ENCODE measurements around the gene DMD.

DNA sequence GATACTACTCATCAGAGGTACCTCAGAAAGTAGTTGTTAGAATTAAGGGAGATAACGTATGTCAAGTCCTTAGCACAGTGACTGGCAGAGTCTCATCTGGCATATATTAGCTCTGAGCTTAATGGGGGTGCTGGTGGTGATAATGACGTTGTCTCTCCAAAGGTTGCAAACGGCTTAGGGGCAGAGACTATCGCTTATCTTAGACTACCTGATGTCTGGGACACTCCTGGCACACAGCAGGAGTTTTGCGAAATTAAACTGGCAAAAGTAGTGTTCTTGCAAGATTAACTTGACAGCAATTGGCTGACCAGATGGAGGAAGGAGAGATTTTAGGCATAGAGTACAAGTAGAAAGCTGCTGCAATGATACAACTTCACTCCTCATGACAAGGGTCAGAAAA lies 1839.4 kb downstream of the DMD start:
- TF ChIP-seq, protein P1, sequence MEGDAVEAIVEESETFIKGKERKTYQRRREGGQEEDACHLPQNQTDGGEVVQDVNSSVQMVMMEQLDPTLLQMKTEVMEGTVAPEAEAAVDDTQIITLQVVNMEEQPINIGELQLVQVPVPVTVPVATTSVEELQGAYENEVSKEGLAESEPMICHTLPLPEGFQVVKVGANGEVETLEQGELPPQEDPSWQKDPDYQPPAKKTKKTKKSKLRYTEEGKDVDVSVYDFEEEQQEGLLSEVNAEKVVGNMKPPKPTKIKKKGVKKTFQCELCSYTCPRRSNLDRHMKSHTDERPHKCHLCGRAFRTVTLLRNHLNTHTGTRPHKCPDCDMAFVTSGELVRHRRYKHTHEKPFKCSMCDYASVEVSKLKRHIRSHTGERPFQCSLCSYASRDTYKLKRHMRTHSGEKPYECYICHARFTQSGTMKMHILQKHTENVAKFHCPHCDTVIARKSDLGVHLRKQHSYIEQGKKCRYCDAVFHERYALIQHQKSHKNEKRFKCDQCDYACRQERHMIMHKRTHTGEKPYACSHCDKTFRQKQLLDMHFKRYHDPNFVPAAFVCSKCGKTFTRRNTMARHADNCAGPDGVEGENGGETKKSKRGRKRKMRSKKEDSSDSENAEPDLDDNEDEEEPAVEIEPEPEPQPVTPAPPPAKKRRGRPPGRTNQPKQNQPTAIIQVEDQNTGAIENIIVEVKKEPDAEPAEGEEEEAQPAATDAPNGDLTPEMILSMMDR (IDR thresholded peaks at IDR 0.05; ENCODE audit: control extremely low read depth in 1 of 3, insufficient read depth in 1 of 3, low read depth in 1 of 3, low read length in 3 of 3) = no peak
- no peak for TF ChIP-seq ZNF274 (IDR thresholded peaks at IDR 0.05; ENCODE audit: borderline replicate concordance, extremely low read depth, low read length)
- no peak for TF ChIP-seq JUND (IDR thresholded peaks at IDR 0.05; ENCODE audit: low read length)
- no peak for TF ChIP-seq POLR2AphosphoS5 (IDR thresholded peaks at IDR 0.05; ENCODE audit: low read depth, low read length)
- TF ChIP-seq TAF1 (IDR thresholded peaks at IDR 0.05; ENCODE audit: low read depth, low read length) = no peak
- no peak for TF ChIP-seq TBP (IDR thresholded peaks at IDR 0.05; ENCODE audit: low read depth, low read length)
- no peak for TF ChIP-seq NRF1 (IDR thresholded peaks at IDR 0.05; ENCODE audit: low read depth, low read length)
- TF ChIP-seq SRF (IDR thresholded peaks at IDR 0.05; ENCODE audit: low read depth, low read length) = no peak
- TF ChIP-seq CHD1 (IDR thresholded peaks at IDR 0.05; ENCODE audit: low read depth, low read length) = no peak
- TF ChIP-seq BCL11A (IDR thresholded peaks at IDR 0.05; ENCODE audit: low read depth in 2 of 2, low read length in 2 of 2) = no peak
- no peak for TF ChIP-seq PHF8 (conservative IDR thresholded peaks at IDR 0.05; ENCODE audit: low read depth, low read length)

Data from H1 (cell line).